Stimulated activated naive CD8-positive, alpha-beta T cell treated with anti-CD3 and anti-CD28 coated beads, Interleukin-15, amount 100 ng/mL, for 72 hours (primary cell): ENCODE results near the gene SLBP.

Source experiments
- ATAC-seq: fragments of 150-1000 bp; cut with Tn5 transposase; 2 replicates; pipeline ENCODE4 v1.10.0; 2021; ENCODE audit warnings: mild to moderate bottlenecking, moderate library complexity
- DNase-seq, 2 donors: peaks; one replicate each; pipeline ENCODE4 v3.0.0; 2021 to 2022
- H3K27ac Mint-ChIP-seq, 2 donors: one replicate each; pipeline ENCODE4 v1.8.0; 2022; ENCODE audit warnings: mild to moderate bottlenecking in 2 of 2, mixed read lengths in 2 of 2, moderate library complexity in 2 of 2
- H3K27me3 Mint-ChIP-seq: one replicate; pipeline ENCODE4 v1.8.0; 2022; ENCODE audit warnings: mixed read lengths
- H3K4me1 Mint-ChIP-seq: one replicate; pipeline ENCODE4 v1.8.0; 2022; ENCODE audit warnings: mild to moderate bottlenecking, mixed read lengths
- H3K4me3 Mint-ChIP-seq, 2 donors: one replicate each; pipeline ENCODE4 v1.8.0; 2022; ENCODE audit warnings: mild to moderate bottlenecking in 2 of 2, mixed read lengths in 2 of 2, moderate library complexity in 1 of 2
- H3K9me3 Mint-ChIP-seq, 2 donors: one replicate each; pipeline ENCODE4 v1.8.0; 2022; ENCODE audit warnings: mixed read lengths in 2 of 2

The SLBP gene

DNA sequence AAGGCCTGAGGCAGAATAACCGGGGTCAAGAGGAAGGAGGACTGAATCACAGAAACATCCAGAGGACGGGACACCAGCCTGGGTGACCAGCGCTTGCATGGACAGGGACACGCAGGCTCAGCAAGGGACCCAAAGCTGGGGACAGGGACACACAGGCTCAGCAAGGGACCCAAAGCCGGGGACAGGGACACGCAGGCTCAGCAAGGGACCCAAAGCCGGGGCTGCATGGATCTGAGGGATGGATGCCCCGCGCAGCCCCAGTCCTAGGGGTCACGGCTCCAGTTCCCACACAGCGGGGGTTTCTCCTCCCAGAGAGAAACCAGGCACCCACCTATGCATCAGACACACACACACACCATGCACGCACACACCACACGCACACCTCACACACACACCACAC is 60.5 kb downstream of the SLBP start:
- Mint-ChIP-seq H3K9me3 (no peaks in the 10 kb centered on the region), H3K4me1 (peaks cover 10% of the 10 kb centered on the region), H3K27me3 (no peaks in the 10 kb centered on the region), H3K4me3 (no peak overlapping the region), H3K27ac (no peak overlapping the region)
- DNase-seq, result no peak
- no peak for ATAC-seq

DNA sequence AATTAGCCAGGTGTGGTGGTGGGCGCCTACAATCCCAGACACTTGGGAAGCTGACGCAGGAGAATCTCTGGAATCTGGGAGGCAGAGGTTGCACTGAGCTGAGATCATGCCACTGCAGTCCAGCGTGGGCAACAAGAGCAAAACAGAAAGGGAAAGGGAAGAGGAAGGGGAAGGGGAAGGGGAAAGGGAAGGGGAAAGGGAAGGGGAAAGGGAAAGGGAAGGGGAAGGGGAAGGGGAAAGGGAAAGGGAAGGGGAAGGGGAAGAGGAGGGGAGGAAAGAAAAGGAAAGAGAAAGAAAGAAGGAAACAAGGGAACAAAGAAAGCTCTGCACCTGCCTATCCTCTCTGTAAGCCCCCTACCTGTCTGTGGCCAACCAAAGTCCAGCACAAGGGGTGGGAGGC is 63.2 kb downstream of the SLBP start:
- Mint-ChIP-seq H3K9me3 (no peaks in the 10 kb centered on the region), H3K27me3 (no peaks in the 10 kb centered on the region), H3K4me1 (peaks cover 10% of the 10 kb centered on the region), H3K4me3 (no peak overlapping the region), H3K27ac (no peak overlapping the region)
- no peak for DNase-seq
- no peak for ATAC-seq

DNA sequence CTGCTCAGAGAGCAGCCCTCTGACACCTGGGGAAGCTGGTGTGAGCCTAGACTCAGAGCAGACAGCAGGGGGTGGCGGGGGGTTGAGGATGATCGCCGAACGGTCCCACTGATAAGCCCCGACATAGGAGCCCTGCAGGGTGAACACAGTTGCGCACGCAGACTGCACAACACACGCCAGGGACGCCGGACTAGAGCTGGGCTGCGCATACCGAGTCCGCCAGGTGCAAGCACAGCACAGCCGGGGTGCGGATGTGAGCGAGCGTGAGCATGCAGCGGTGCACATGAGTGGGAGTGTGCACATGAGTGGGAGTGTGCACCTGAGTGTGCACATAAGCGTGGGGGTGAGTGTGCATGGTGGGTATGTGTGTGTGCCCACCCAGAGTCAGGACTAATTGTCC is 64.7 kb downstream of the SLBP start:
- no peaks in the 10 kb centered on the region for H3K9me3 Mint-ChIP-seq
- no peak for ATAC-seq

DNA sequence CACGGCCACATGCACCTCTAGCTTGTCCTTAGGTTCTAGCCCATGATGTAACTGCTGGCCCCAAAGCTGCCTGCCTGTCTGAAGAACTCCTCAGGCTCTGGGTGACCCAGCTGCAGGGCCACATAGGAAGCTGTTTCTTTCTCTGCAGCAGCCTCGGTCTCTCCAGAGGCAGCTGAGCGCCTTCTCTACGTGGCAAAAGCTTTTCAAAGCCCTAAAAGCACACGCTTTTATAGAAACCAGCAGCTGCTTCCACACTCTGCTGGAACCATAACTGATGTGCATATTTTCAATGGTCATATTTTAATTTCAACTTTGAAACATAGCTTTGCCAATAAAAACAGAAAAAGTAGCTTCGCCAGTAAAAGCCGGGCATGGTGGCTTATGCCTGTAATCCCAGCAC is 65.4 kb downstream of the SLBP start:
- no peak for ATAC-seq
- Mint-ChIP-seq H3K9me3 (no peaks in the 10 kb centered on the region), H3K27me3 (no peaks in the 10 kb centered on the region), H3K27ac (no peak overlapping the region), H3K4me1 (peaks cover 10% of the 10 kb centered on the region), H3K4me3 (no peak overlapping the region)
- no peak for DNase-seq

More for the DNA sequence above, 64.7 kb downstream of the SLBP start:
- Mint-ChIP-seq H3K27ac (peak overlapping the region in 1 of 2 donors; percentile 54), H3K4me3 (no peak overlapping the region), H3K27me3 (no peaks in the 10 kb centered on the region), H3K4me1 (peaks cover 10% of the 10 kb centered on the region)
- DNase-seq, result no peak

DNA sequence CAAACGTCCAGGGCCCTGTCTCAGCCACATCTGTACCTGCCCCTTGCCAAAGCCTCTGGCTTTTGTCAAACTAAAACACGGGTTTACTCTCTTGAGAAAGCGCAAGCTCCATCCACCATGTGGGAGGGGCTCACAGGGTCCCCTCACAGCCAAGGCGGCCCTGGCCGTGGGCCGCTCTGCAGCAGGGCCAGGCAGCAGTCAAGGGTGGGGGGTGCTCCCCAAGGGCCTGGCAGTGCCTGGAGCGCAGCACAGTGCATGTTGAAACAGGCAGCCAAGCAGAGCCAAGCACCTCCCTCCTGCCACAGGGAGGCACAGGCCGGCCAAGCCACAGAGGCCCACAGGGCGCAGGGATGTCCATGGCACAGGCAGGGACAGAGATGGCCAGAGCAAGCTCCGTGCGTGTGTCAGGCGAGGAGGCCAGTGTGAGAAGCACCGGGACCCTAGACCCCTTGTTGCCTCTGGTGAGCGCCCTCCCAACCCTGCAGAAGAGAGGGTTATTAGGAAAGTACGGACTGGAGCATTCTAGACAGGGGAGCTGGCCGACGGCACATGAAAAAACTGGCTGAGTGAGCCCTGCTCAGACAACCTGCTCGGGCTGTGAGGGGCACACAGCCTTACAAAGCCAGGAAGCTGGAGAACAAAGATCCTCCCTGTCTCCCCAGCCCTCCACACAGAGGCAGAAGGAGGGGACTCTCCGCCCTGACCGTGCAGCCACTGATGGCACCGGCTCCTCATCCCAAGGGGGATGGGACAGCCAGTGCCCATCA is 67.0 kb downstream of the SLBP start:
- Mint-ChIP-seq H3K4me1 (peaks cover 10% of the 10 kb centered on the region), H3K4me3 (no peak overlapping the region), H3K9me3 (no peaks in the 10 kb centered on the region), H3K27ac (no peak overlapping the region), H3K27me3 (no peaks in the 10 kb centered on the region)
- no peak for DNase-seq
- ATAC-seq, result no peak

DNA sequence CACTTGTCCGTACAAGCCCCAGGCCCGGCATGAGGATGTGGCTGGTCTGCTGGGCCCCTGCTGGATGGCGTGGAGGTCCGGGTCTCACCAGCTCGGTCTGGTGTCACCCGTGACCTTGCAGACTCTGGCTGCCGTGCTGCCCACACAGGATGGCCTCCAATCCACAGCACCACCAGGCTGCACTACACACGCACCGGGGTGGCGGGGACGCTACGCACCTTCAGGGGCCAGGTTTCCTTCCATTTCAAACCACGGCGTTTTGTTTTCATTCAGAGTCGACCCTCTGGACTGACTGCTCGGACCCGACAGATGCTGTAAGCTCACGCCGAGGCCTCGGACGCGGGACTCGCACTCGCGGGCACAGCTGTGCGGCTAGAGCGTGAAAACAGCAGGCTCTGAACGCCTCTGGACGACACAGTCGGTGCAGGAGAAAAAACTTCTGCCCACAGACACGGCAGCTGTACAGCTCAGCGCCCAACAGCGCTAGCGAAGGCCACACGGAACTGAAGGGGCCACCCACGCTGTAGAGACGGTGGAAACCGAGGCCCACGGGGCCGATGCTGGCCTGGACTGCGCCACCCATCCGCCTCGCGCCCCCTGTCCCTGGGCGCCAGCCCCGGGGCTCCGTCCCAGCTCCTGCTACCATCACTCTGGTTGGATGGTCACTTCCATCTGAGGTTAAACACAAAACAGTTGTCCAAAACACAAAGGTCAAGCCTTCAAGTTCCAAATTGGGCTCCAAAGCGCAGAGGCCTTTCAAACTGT is 68.0 kb downstream of the SLBP start:
- no peak for ATAC-seq
- Mint-ChIP-seq H3K4me3 (no peak overlapping the region), H3K27ac (no peak overlapping the region), H3K27me3 (no peaks in the 10 kb centered on the region), H3K9me3 (no peaks in the 10 kb centered on the region), H3K4me1 (peaks cover 10% of the 10 kb centered on the region)
- DNase-seq, result no peak
